ENCODE results near the gene WDR1.

WDR1 gene

GRCh38 chr4:10115271-10115796 lies 1.3 kb downstream of the WDR1 start:
- peak overlapping the region; percentile 65 for H3K4me3 ChIP-seq (ENCODE audit: low read depth, low read length)

GRCh38 chr4:10114607-10115006 lies 2.0 kb downstream of the WDR1 start:
- no peak overlapping the region for H3K4me3 ChIP-seq (ENCODE audit: low read depth, low read length)

- no peak overlapping the region for H3K4me3 ChIP-seq (ENCODE audit: low read depth, low read length)
Observed at GRCh38 chr4:10114147-10114546, 2.5 kb downstream of the WDR1 start.

- no peak overlapping the region for H3K4me3 ChIP-seq (ENCODE audit: low read depth, low read length)
Observed at GRCh38 chr4:10113362-10114047, 3.1 kb downstream of the WDR1 start.

- no peak overlapping the region for H3K4me3 ChIP-seq (ENCODE audit: low read depth, low read length)
Observed at GRCh38 chr4:10112658-10113284, 3.8 kb downstream of the WDR1 start.

GRCh38 chr4:10111067-10111801 lies 5.4 kb downstream of the WDR1 start:
- H3K4me3 ChIP-seq (ENCODE audit: low read depth, low read length) = no peak overlapping the region

GRCh38 chr4:10109995-10110670 lies 6.5 kb downstream of the WDR1 start:
- no peak overlapping the region for H3K4me3 ChIP-seq (ENCODE audit: low read depth, low read length)

- no peak overlapping the region for H3K4me3 ChIP-seq (ENCODE audit: low read depth, low read length)
Observed at GRCh38 chr4:10108818-10109783, 7.5 kb downstream of the WDR1 start.

- H3K4me3 ChIP-seq (ENCODE audit: low read depth, low read length) = no peak overlapping the region
Observed at GRCh38 chr4:10108391-10108790, 8.2 kb downstream of the WDR1 start.

- no peak overlapping the region for H3K4me3 ChIP-seq (ENCODE audit: low read depth, low read length)
Observed at GRCh38 chr4:10107111-10108091, 9.2 kb downstream of the WDR1 start.

GRCh38 chr4:10106421-10107039 lies 10.1 kb downstream of the WDR1 start:
- H3K4me3 ChIP-seq (ENCODE audit: low read depth, low read length) = no peak overlapping the region

- H3K4me3 ChIP-seq (ENCODE audit: low read depth, low read length) = no peak overlapping the region
Observed at GRCh38 chr4:10105920-10106319, 10.7 kb downstream of the WDR1 start.

- no peak overlapping the region for H3K4me3 ChIP-seq (ENCODE audit: low read depth, low read length)
Observed at GRCh38 chr4:10105421-10105820, 11.2 kb downstream of the WDR1 start.

- H3K4me3 ChIP-seq (ENCODE audit: low read depth, low read length) = no peak overlapping the region
Observed at GRCh38 chr4:10104991-10105276, 11.7 kb downstream of the WDR1 start.

- H3K4me3 ChIP-seq (ENCODE audit: low read depth, low read length) = no peak overlapping the region
Observed at GRCh38 chr4:10104211-10104990, 12.2 kb downstream of the WDR1 start.

- no peak overlapping the region for H3K4me3 ChIP-seq (ENCODE audit: low read depth, low read length)
Observed at GRCh38 chr4:10102474-10103332, 13.9 kb downstream of the WDR1 start.
